Choroid plexus epithelial cell (primary cell): Measurements from ENCODE around the gene THSD7A.

Source experiments
- DNase-seq: peaks from one replicate; pipeline ENCODE4 v3.0.0-alpha.2; 2010; ENCODE audit warnings: low read depth
- H3K4me3 ChIP-seq: 2 replicates; pipeline ENCODE4 v1.5.1; 2011; ENCODE audit warnings: low read depth, mild to moderate bottlenecking, control low read depth, low read length, moderate library complexity
- CTCF ChIP-seq: conservative IDR thresholded peaks from 2 replicates; pipeline ENCODE4 v1.5.1; 2011; ENCODE audit warnings: low read depth, mild to moderate bottlenecking, control low read depth, inconsistent platforms, low read length, moderate library complexity

The THSD7A gene

GRCh38 chr7:11714676-11715075, 117.3 kb downstream of the THSD7A start:
- no peak for DNase-seq
- TF ChIP-seq CTCF = no peak
- H3K4me3 ChIP-seq = no peak overlapping the region

GRCh38 chr7:11714205-11714604, 117.8 kb downstream of the THSD7A start:
- TF ChIP-seq CTCF = no peak
- DNase-seq = no peak

GRCh38 chr7:11713352-11713751, 118.6 kb downstream of the THSD7A start:
- TF ChIP-seq CTCF = no peak
- DNase-seq = no peak

More at GRCh38 chr7:11714205-11714604, 117.8 kb downstream of the THSD7A start:
- H3K4me3 ChIP-seq = no peak overlapping the region

GRCh38 chr7:11710377-11710776, 121.6 kb downstream of the THSD7A start:
- no peak overlapping the region for H3K4me3 ChIP-seq
- no peak for TF ChIP-seq CTCF
- DNase-seq = no peak

More at GRCh38 chr7:11713352-11713751, 118.6 kb downstream of the THSD7A start:
- no peak overlapping the region for H3K4me3 ChIP-seq

- TF ChIP-seq CTCF = no peak
- DNase-seq = no peak
Measured at GRCh38 chr7:11709196-11709595, 122.8 kb downstream of the THSD7A start.

GRCh38 chr7:11707606-11708193, 124.3 kb downstream of the THSD7A start:
- peak; percentile 56 for DNase-seq
- H3K4me3 ChIP-seq = no peak overlapping the region
- no peak for TF ChIP-seq CTCF

More at GRCh38 chr7:11709196-11709595, 122.8 kb downstream of the THSD7A start:
- H3K4me3 ChIP-seq = no peak overlapping the region
